ENCODE data around the gene SNCB.

DNA sequence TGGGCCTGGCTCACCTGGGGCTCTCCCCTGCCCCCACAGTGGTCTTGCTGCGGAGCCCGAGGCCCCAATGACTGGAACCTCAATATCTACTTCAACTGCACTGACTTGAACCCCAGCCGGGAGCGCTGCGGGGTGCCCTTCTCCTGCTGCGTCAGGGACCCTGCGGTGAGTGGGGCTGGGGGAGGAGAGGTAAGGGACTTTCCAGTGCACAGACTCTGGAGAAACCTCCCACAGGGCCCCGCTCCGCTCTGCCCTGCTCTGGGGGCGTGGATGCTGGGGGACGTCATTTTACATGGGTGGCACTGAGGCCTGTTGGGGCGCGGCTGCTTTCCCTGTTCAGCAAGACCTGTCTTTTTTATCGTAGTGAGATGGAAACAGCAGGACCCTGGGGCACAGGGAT, 24.5 kb upstream of the SNCB start:
- TF ChIP-seq, protein P1, sequence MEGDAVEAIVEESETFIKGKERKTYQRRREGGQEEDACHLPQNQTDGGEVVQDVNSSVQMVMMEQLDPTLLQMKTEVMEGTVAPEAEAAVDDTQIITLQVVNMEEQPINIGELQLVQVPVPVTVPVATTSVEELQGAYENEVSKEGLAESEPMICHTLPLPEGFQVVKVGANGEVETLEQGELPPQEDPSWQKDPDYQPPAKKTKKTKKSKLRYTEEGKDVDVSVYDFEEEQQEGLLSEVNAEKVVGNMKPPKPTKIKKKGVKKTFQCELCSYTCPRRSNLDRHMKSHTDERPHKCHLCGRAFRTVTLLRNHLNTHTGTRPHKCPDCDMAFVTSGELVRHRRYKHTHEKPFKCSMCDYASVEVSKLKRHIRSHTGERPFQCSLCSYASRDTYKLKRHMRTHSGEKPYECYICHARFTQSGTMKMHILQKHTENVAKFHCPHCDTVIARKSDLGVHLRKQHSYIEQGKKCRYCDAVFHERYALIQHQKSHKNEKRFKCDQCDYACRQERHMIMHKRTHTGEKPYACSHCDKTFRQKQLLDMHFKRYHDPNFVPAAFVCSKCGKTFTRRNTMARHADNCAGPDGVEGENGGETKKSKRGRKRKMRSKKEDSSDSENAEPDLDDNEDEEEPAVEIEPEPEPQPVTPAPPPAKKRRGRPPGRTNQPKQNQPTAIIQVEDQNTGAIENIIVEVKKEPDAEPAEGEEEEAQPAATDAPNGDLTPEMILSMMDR (IDR thresholded peaks at IDR 0.05) = no peak
- TF ChIP-seq EZH2 (IDR thresholded peaks at IDR 0.05) = no peak
